GM19351 (cell line): Measurements from ENCODE around the gene TMEM205.

ENCODE experiments used
- ATAC-seq: cut with Tn5 transposase; IDR thresholded peaks from one replicate; pipeline ENCODE4 v1.9.1; 2021; ENCODE audit warnings: mild to moderate bottlenecking, moderate library complexity; ENCODE audit not compliant: unreplicated experiment

TMEM205 gene

DNA sequence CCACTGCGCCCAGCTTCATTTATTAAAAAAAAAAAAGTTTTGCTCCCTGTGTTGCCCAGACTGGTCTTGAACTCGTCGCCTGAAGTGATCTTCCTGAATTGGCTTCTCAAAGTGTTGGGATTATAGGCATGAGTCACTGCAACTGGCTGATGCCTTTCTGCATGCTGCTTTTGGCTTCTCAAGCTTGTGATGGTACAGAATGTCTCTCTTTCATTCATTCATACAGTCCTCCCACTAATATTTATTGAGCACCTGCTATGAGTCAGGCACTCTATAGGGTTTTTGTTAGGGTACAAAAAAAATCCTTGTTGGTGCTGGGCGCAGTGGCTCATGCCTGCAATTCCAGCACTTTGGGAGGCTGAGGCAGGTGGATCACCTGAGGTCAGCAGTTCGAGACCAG, 41.1 kb downstream of the TMEM205 start:
- no peak for ATAC-seq

DNA sequence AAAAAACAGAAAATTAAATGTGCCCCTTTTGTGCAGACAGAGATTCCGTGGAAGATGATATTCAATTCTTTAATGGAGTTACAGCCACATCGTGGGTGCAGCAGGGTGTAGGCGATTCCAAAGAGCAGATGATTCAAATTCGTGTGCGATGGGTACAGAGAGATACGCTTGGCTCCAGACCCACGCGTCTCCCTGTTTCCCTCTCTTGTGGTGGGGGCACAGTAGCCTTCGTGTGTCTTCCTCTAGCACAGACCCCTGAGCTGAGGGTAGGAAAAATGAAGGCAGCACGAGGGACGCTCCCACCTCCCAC, 45.3 kb downstream of the TMEM205 start:
- no peak for ATAC-seq

DNA sequence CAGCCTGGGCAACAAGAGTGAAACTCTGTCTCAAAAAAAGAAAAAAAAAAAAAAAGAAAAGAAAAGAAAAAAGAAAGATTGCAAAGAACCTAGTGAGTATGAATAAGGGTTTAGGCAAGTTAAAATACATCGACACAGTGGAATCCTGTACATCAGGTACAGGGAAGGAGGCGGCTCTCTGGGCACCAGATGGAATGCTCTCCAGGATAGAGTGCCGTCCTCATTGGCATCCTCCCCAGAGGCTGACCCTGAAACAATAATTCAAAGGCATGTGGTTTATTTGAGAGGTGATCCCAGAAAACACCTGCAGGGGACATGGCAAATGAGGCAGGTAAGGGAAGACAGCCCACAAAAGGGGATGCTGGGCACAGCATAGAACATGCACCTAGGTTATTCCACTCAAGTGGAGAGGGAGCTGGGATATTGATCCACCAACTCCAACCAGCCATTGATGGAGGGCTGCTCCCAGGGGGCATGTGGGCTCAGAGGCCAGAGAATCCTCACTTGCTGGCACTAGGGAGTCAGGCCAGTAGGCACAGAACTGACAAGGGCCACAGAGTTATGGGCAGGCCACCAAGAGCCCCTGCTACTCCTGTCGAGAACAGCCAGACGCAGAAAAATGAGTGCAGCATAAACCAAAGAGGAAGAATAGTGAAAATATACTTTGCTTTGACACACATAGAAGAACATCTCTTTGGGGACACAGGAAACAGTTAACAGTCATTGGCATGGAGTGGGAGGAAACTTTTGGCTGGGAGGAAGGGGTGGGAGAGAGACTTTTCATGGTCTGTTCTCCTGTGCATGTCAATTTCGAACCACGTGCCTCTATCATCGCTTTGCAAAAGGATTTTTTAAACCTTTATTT, 45.9 kb downstream of the TMEM205 start:
- no peak for ATAC-seq

DNA sequence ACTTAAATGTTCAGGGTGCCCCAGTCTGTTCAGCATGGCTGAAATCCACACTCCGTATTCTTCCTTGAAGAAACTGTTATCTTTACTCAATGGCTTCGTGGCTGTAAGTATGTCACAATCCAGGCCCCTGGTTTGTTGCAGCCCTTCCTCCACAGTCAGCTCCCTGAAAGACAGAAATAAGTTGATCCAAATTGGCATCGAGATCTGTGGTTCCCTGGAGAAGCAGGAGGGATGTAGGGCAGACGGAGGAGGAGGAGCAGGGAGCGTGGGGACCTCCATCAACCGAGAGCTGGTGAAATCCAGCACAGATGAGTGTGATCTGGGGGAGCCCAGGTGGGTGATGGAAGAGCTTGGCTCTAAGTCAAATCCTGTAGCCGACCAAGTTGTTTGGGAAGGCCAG, 49.8 kb downstream of the TMEM205 start:
- ATAC-seq: no peak

DNA sequence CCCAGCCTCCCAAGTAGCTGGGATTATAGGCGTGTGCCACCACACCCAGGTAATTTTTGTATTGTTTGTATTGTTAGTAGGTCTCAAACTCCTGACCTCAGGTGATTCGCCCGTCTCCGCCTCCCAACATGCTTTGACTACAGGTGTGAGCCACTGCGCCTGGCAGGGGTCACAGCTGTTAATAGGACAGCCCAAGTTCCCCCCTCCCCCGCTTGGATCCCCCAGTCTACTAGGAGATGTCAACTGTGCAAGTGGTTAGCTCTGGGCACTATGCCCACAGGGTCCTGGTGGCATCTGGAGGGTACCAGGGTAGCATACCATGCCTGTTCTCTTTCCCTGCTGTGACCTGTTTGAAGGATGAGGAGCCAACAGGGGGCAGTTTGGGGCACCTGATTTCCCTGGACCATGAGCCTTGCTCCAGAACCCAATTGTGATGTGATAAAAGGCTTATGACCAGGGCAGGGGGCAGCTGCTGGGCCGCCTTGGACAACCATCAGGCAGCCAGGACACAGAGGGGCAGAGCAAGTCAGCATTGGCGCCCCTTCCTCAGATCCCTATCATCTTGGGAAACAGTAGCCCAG, 50.3 kb downstream of the TMEM205 start, which contains the start of gene TSPAN16:
Gene TSPAN16, plus strand, starts transcription at position 496 of the 581 bp plus-strand sequence. CDS start 138 bp downstream, outside the sequence.
- no peak for ATAC-seq

DNA sequence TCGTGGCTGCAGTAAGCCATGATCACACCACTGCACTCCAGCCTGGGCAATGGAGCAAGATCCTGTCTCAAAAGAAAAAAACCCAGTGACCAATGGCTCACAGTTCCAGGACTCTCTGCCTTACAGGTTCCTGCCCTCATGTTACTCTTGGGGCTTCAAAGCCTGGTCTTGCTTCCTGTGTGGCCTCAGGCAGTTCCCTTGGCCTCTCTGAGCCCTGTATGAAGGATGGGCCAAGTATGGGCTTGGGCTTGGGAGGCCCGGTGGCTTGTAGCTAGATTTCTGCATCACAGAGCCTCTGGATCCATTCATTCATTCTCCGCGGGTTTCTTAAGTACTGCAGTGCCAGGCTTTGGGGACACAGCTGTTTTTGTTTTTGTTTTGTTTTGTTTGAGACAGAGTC, 50.9 kb downstream of the TMEM205 start:
- no peak for ATAC-seq

DNA sequence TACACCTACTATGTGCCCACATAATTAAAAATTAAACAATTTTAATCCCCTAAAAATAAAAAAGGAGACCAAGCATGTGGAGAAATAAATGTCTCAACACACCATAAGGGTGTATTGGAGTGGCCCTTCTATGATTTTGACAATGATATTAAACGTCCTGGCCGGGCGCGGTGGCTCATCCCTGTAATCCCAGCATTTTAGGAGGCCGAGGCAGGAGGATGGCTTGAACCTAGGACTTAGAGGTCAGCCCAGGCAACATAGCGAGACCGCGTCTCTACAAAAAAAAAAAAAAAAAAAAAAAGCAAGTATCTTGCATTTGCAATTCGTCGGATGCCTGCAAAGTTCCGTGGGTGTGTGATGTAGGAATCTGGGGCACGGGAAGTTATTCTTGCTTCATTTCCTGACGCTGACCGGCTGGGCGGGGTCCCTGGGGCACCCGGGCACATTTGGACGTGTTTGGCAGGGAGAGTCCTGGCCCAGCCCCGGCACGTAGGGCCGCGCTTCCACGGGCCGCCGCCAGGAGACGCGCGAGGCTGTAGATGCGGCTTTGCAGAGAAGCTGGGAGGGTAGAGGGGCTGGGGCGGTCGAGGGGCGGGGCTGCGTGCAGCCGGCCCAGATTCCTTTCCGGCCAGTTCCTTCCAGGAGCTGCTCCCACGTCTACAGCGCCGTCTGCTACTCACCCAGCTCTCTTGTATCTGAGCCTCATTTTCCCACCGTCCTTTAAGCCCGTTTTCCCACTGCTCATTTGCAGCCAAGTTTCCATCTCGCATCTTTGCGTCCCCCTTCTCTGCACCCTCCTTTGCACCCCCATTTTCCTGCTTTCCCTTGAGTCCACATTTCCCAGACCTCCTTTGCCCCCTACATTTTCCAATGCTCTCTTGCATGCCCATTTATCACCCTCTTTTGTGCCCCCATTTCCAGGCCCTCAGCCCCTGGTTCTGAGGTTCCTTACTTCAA, 52.4 kb downstream of the TMEM205 start:
- no peak for ATAC-seq
